Lung (tissue), 12 donors: Measurements from ENCODE around the gene BCL6. TPM values are rescaled to one million over a fixed set of nuclear protein-coding genes. Genes with fewer than 3 reads are reported as not detected.
"Not testable (repeated sequence)": the region's sequence is repeated elsewhere in the genome, so short reads cannot be mapped to it uniquely, and the experiment has no call there.

ENCODE experiments used
- ATAC-seq: fragments of 200-7000 bp; cut with Tn5 transposase; one replicate; pipeline ENCODE4 v1.9.1; 2020; ENCODE audit warnings: moderate number of reproducible peaks; ENCODE audit not compliant: insufficient read depth, low FRiP score
- DNase-seq, 3 donors: peaks; one replicate each; pipeline ENCODE4 v3.0.0-alpha.2; 2013 to 2017
- H3K27ac ChIP-seq, 2 donors: one replicate each; pipeline ENCODE4 v1.5.1; 2013; ENCODE audit warnings: mild to moderate bottlenecking in 2 of 2, moderate library complexity in 2 of 2, control low read depth in 1 of 2, inconsistent platforms in 1 of 2, low read depth in 1 of 2, low read length in 1 of 2
- H3K27me3 ChIP-seq, 3 donors: one replicate each; pipeline ENCODE4 v1.5.1; 2013; ENCODE audit warnings: low read length in 2 of 3; ENCODE audit not compliant: control insufficient read depth in 3 of 3, insufficient read depth in 3 of 3
- H3K36me3 ChIP-seq, 4 donors: one replicate each; pipeline ENCODE4 v1.5.1; 2013; ENCODE audit warnings: low read length in 4 of 4, mild to moderate bottlenecking in 1 of 4, moderate library complexity in 1 of 4; ENCODE audit not compliant: control insufficient read depth in 4 of 4, insufficient read depth in 4 of 4
- H3K4me1 ChIP-seq, 5 donors: one replicate each; pipeline ENCODE4 v1.5.1; 2013; ENCODE audit warnings: low read length in 5 of 5, mild to moderate bottlenecking in 2 of 5, moderate library complexity in 1 of 5; ENCODE audit not compliant: control insufficient read depth in 5 of 5, insufficient read depth in 5 of 5
- H3K4me3 ChIP-seq: one replicate; pipeline ENCODE4 v1.5.1; 2013; ENCODE audit warnings: mild to moderate bottlenecking, control low read depth, moderate library complexity
- H3K9ac ChIP-seq, 2 donors: one replicate each; pipeline ENCODE4 v1.5.1; 2013; ENCODE audit warnings: low read length in 2 of 2, control low read depth in 1 of 2; ENCODE audit not compliant: insufficient read depth in 1 of 2
- H3K9me3 ChIP-seq, 4 donors: one replicate each; pipeline ENCODE4 v1.5.1; 2013; ENCODE audit warnings: low read length in 3 of 4, mild to moderate bottlenecking in 1 of 4, moderate library complexity in 1 of 4; ENCODE audit not compliant: control insufficient read depth in 4 of 4, insufficient read depth in 3 of 4
- WGBS, 2 donors: extraction: QIAGEN DNeasy Blood & Tissue Kit; methylation state at CpG; one replicate each; pipeline ENCODE4 v1.1.7; 2013; 5-methylcytosine and 5-hydroxymethylcytosine counted together
- polyA plus RNA-seq, 2 donors: library from polyadenylated mRNA; stranded (reverse); fragments of 200-250 nt; gene quantifications; one replicate each; pipeline ENCODE4 v1.2.1, GENCODE V29; 2013
- total RNA-seq, 2 donors: library from RNA; depleted of rRNA in 1 of 2; stranded (reverse); fragments of >200 nt in 1 of 2; gene quantifications; one replicate each; pipeline ENCODE4 v1.2.1, GENCODE V29; 2014 to 2021
- TF ChIP-seq, protein P1 (sequence below): IDR thresholded peaks from 2 replicates; pipeline ENCODE4 v1.5.1; 2012; ENCODE audit warnings: mild to moderate bottlenecking; ENCODE audit errors: control extremely low read depth, extremely low read depth
- donor health status: control.
- donor health status: control.
- donor health status: Bipolar disorder and iron deficiency.
- donor health status: healthy.
- donor health status: DM: yes; HTN: yes; CAD: no.

The BCL6 gene
- total and polyA plus RNA-seq, 4 donors = 29.4 to 137 (median 76.5) TPM

DNA sequence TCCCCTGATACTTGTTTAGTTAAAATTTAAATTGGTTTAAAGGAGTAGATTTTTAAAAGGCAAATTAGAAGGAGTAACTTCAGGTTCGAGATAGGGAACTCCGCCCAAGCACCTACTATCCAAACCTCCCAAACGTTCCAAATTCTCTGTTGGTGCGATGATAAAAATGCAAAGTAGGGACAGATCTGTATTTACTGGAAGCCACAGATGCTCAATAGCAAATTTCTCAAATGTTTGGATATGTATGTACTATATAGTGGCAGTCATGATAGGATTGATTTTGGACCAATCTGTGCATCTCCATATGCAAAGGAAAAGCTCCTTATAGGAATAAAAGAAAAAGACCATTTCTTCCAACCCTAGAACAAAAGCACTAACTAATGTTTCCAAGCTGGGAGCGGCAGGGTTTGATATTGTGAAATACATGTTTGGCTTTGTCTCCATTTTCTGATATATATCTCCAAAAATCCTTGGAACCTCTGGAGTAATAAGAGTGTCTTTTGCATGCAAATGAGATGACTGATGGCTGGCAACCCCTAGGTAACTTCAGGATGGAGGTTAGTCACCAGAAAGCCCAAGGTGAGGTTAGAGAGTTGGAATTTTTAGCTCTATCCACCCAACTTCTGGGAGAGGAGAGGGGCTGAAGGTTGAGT, 58.5 kb downstream of the BCL6 start:
- 94 to 98% methylated on average over 5 of the region's 5 CpGs for WGBS, 2 donors

DNA sequence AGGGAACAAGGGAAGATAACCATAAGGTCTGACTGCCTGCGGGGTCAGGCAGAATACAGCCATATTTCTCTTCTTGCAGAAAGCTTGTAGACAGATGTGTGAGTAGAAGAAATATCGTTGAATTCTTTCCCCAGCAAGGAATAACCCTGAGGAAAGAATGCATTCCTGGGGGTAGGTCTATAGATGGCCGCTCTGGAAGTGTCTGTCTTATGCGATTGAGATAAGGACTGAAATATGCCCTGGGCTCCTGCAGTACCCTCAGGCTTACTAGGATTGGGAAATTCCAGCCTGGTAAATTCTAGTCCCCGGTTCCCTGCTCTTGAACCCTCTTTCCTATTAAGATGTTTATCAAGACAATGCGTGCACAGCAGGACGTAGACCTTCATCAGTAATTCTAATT, 59.3 kb downstream of the BCL6 start:
- Histone ChIP-seq H3K9me3 (peaks cover 0 to 6% (median 2%) of the 10 kb centered on the region in 4 donors), H3K4me3 (no peak overlapping the region), H3K9ac (no peak overlapping the region), H3K36me3 (no peaks in the 10 kb centered on the region), H3K27ac (no peak overlapping the region), H3K4me1 (no peaks in the 10 kb centered on the region), H3K27me3 (no peaks in the 10 kb centered on the region)
- TF ChIP-seq, protein P1, sequence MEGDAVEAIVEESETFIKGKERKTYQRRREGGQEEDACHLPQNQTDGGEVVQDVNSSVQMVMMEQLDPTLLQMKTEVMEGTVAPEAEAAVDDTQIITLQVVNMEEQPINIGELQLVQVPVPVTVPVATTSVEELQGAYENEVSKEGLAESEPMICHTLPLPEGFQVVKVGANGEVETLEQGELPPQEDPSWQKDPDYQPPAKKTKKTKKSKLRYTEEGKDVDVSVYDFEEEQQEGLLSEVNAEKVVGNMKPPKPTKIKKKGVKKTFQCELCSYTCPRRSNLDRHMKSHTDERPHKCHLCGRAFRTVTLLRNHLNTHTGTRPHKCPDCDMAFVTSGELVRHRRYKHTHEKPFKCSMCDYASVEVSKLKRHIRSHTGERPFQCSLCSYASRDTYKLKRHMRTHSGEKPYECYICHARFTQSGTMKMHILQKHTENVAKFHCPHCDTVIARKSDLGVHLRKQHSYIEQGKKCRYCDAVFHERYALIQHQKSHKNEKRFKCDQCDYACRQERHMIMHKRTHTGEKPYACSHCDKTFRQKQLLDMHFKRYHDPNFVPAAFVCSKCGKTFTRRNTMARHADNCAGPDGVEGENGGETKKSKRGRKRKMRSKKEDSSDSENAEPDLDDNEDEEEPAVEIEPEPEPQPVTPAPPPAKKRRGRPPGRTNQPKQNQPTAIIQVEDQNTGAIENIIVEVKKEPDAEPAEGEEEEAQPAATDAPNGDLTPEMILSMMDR = no peak
- DNase-seq (no peak), ATAC-seq (no peak)
- WGBS, 2 donors = 92 to 94% methylated on average over 7 of the region's 7 CpGs

More for the DNA sequence above, 58.5 kb downstream of the BCL6 start:
- TF ChIP-seq, protein P1 = no peak
- H3K9ac ChIP-seq = no peak overlapping the region
- no peaks in the 10 kb centered on the region for H3K4me1 ChIP-seq
- no peak overlapping the region for H3K27ac ChIP-seq
- ATAC-seq (no peak), DNase-seq (no peak)
- no peaks in the 10 kb centered on the region for H3K36me3 ChIP-seq
- H3K9me3 ChIP-seq = peaks cover 0 to 6% (median 2%) of the 10 kb centered on the region in 4 donors
- no peaks in the 10 kb centered on the region for H3K27me3 ChIP-seq
- no peak overlapping the region for H3K4me3 ChIP-seq

DNA sequence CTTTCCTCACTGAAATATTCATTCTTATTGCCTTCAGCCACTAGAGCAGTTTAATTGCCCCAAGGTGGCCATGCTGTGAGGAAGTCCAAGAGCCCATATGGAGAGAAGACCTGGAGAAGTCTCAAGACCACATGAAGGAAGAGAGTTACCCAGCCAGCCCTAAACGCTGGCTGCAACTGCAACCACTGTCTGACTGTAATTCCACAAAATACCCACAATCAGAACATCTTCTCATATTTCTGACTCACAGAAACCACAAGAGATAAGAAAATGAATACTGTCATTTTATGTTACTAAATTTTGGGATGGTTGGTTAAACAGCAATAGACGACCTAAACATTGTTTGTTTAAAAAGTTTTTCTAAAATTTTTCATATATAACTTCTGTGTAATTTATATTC, 60.4 kb downstream of the BCL6 start:
- H3K4me3 ChIP-seq = no peak overlapping the region
- WGBS, 2 donors = 58% methylated on average over 2 of the region's 2 CpGs
- H3K4me1 ChIP-seq = no peaks in the 10 kb centered on the region
- H3K9me3 ChIP-seq = peaks cover 0 to 6% (median 2%) of the 10 kb centered on the region in 4 donors
- no peaks in the 10 kb centered on the region for H3K36me3 ChIP-seq
- DNase-seq = no peak
- no peak for ATAC-seq
- TF ChIP-seq, protein P1 = no peak
- H3K27me3 ChIP-seq = no peaks in the 10 kb centered on the region
- no peak overlapping the region for H3K9ac ChIP-seq
- H3K27ac ChIP-seq = no peak overlapping the region

DNA sequence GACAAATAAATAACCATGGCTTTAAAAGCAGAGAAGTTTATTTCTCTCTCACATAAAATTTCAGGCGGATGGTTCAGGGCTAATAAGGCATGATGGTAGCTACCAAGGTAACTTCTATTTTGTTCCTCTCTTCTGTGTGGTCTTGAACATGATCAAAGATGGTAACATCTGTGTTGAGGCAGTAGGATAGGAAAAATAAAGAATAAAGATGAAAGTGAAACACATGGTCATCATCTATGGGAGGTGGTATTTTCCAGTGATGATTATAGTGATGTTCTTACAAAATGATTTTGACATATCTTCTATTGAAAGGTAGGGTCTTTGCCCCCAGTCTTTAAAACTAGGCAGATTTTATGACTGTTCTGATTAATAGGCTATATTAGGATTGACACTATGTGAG, 60.8 kb downstream of the BCL6 start:
- Histone ChIP-seq H3K4me1 (no peaks in the 10 kb centered on the region), H3K27me3 (no peaks in the 10 kb centered on the region), H3K36me3 (no peaks in the 10 kb centered on the region), H3K27ac (no peak overlapping the region), H3K9ac (no peak overlapping the region), H3K4me3 (no peak overlapping the region), H3K9me3 (peaks cover 0 to 6% (median 2%) of the 10 kb centered on the region in 4 donors)
- DNase-seq (no peak), ATAC-seq (no peak)
- 90 to 100% methylated on average over 1 of the region's 1 CpG for WGBS, 2 donors
- TF ChIP-seq, protein P1 = no peak

DNA sequence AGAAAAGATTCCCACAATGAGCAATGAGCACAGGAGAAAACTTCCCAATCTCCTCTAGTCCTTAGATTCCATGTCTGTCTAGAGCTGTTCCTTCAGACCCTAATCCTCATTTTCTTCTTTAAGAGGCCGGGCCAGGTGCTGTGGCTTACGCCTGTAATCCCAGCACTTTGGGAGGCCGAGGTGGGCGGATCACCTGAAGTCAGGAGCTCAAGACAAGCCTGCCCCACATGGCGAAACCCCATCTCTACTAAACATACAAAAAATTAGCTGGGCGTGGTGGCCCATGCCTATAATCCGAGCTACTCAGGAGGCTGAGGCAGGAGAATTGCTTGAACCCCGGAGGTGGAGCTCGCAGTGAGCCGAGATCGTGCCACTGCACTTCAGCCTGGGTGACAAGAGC, 63.5 kb downstream of the BCL6 start:
- H3K9me3 ChIP-seq, H3K4me1 ChIP-seq, H3K27ac ChIP-seq, H3K9ac ChIP-seq, H3K36me3 ChIP-seq, DNase-seq, H3K27me3 ChIP-seq, ATAC-seq, H3K4me3 ChIP-seq: not testable (repeated sequence)
- 83 to 86% methylated on average over 11 of the region's 11 CpGs for WGBS, 2 donors
